Myometrial cell (primary cell): Measurements from ENCODE around the gene FUBP3. TPM values are rescaled to one million over a fixed set of nuclear protein-coding genes. Genes with fewer than 3 reads are reported as not detected.

Source experiments
- total RNA-seq: library from RNA; depleted of rRNA; stranded (reverse); fragments of >200 nt; gene quantifications from 2 replicates; pipeline ENCODE4 v1.2.3, GENCODE V29; 2015

The FUBP3 gene
- 27.4 and 31.9 TPM in 2 replicates for total RNA-seq

GRCh38 chr9:130578865-130579737 lies at the start of gene FUBP3:
FUBP3 (plus strand) TSS chr9:130579577; CDS start chr9:130579681, 104 bp downstream.

GRCh38 chr9:130664251-130665028 lies 85.1 kb downstream of the FUBP3 start, which contains the start of gene PRDM12:
PRDM12 (plus strand) TSS chr9:130664594; CDS start chr9:130664654, 60 bp downstream.

Other genes starting within 250 kb of the FUBP3 start
- gene ASS1, start 134.6 kb upstream of the FUBP3 start, total RNA-seq = 85.3 and 85.4 TPM in 2 replicates
- gene PRDM12, start 85.0 kb downstream of the FUBP3 start, total RNA-seq = not detected in 2 replicates
- gene EXOSC2, start 114.2 kb downstream of the FUBP3 start, total RNA-seq = 21.4 and 26.8 TPM in 2 replicates